Mesendoderm (in vitro differentiated cells): ENCODE data around the gene NOSIP.
A peak's percentile ranks its signal among the peaks of the same experiment; 100 is the strongest.

Experiments
- DNase-seq: peaks from one replicate; pipeline ENCODE4 v3.0.0; 2013
- H2AK5ac ChIP-seq: 2 replicates; pipeline ENCODE4 v1.6.1; 2013; ENCODE audit warnings: low read length, inconsistent platforms
- H2BK120ac ChIP-seq: 2 replicates; pipeline ENCODE4 v1.6.1; 2013; ENCODE audit warnings: low read depth, mild to moderate bottlenecking, low read length, moderate library complexity, mixed read lengths
- H2BK15ac ChIP-seq: replicated peaks from 2 replicates; pipeline ENCODE4 v1.6.1; 2013; ENCODE audit warnings: low read depth, mild to moderate bottlenecking, moderate library complexity
- H2BK5ac ChIP-seq: 2 replicates; pipeline ENCODE4 v1.6.1; 2013; ENCODE audit warnings: low read length, inconsistent platforms
- H3K18ac ChIP-seq: 2 replicates; pipeline ENCODE4 v1.6.1; 2013; ENCODE audit warnings: mild to moderate bottlenecking, low read length, mixed read lengths
- H3K23ac ChIP-seq: one replicate; pipeline ENCODE4 v1.6.1; 2013; ENCODE audit warnings: low read length
- H3K27ac ChIP-seq: 2 replicates; pipeline ENCODE4 v1.5.1; 2013; ENCODE audit warnings: low read depth, mild to moderate bottlenecking, inconsistent platforms, low read length, moderate library complexity
- H3K27me3 ChIP-seq: 2 replicates; pipeline ENCODE4 v1.6.1; 2013; ENCODE audit warnings: low read length, control low read depth, mild to moderate bottlenecking, inconsistent platforms; ENCODE audit not compliant: insufficient read depth, poor library complexity
- H3K36me3 ChIP-seq: 2 replicates; pipeline ENCODE4 v1.6.1; 2013; ENCODE audit warnings: low read length, inconsistent platforms; ENCODE audit not compliant: control insufficient read depth, insufficient read depth
- H3K4ac ChIP-seq: one replicate; pipeline ENCODE4 v1.6.1; 2013; ENCODE audit warnings: low read depth, mild to moderate bottlenecking, low read length, moderate library complexity
- H3K4me1 ChIP-seq: 2 replicates; pipeline ENCODE4 v1.6.1; 2013; ENCODE audit warnings: low read depth, low read length, inconsistent platforms; ENCODE audit not compliant: control insufficient read depth
- H3K4me2 ChIP-seq: 2 replicates; pipeline ENCODE4 v1.6.1; 2013; ENCODE audit warnings: low read length
- H3K4me3 ChIP-seq: 2 replicates; pipeline ENCODE4 v1.5.1; 2013; ENCODE audit warnings: mild to moderate bottlenecking, low read length
- H3K56ac ChIP-seq: one replicate; pipeline ENCODE4 v1.6.1; 2013; ENCODE audit warnings: low read length
- H3K79me1 ChIP-seq: 2 replicates; pipeline ENCODE4 v1.6.1; 2013; ENCODE audit warnings: low read length, inconsistent platforms
- H3K79me2 ChIP-seq: 2 replicates; pipeline ENCODE4 v1.6.1; 2013; ENCODE audit warnings: mild to moderate bottlenecking, low read length; ENCODE audit not compliant: control insufficient read depth, insufficient read depth
- H3K9ac ChIP-seq: 2 replicates; pipeline ENCODE4 v1.6.1; 2013; ENCODE audit warnings: low read length, inconsistent platforms
- H4K5ac ChIP-seq: one replicate; pipeline ENCODE4 v1.6.1; 2013; ENCODE audit warnings: low read length
- H4K8ac ChIP-seq: one replicate; pipeline ENCODE4 v1.6.1; 2013; ENCODE audit warnings: low read depth, mild to moderate bottlenecking, control low read depth, low read length, moderate library complexity
- WGBS: extraction: QIAGEN DNeasy Blood & Tissue Kit; methylation state at CpG from one replicate; pipeline ENCODE4 v1.1.7; 2013; ENCODE audit warnings: low lambda C conversion rate, missing lambda C conversion rate; ENCODE audit not compliant: insufficient coverage; ENCODE audit errors: extremely low coverage; 5-methylcytosine and 5-hydroxymethylcytosine counted together

Gene NOSIP

GRCh38 chr19:49594157-49594992, 14.0 kb upstream of the NOSIP start:
- Histone ChIP-seq H2BK15ac (no peak overlapping the region), H3K27ac (no peak overlapping the region), H3K4me3 (no peak overlapping the region), H4K8ac (no peak overlapping the region), H2AK5ac (no peak overlapping the region), H3K18ac (no peak overlapping the region), H2BK5ac (no peak overlapping the region), H3K27me3 (no peaks in the 10 kb centered on the region), H3K23ac (no peak overlapping the region), H3K4me1 (no peaks in the 10 kb centered on the region), H3K4ac (no peak overlapping the region), H3K79me1 (peaks cover 10% of the 10 kb centered on the region), H3K4me2 (no peak overlapping the region), H3K79me2 (peaks cover 27% of the 10 kb centered on the region), H3K56ac (no peak overlapping the region), H4K5ac (no peak overlapping the region), H3K9ac (peak overlapping the region; percentile 36), H2BK120ac (no peak overlapping the region), H3K36me3 (peaks cover 5% of the 10 kb centered on the region)
- no peak for DNase-seq
- WGBS = no CpG with 5 or more reads among the region's 35 CpGs

- Histone ChIP-seq H3K27ac (no peak overlapping the region), H3K4ac (peak overlapping the region; percentile 74), H2BK5ac (no peak overlapping the region), H2AK5ac (no peak overlapping the region), H4K5ac (no peak overlapping the region), H3K9ac (peak overlapping the region; percentile 96), H3K56ac (peak overlapping the region; percentile 93), H3K79me2 (peaks cover 27% of the 10 kb centered on the region), H3K36me3 (peaks cover 3% of the 10 kb centered on the region), H3K4me1 (no peaks in the 10 kb centered on the region), H3K79me1 (peaks cover 8% of the 10 kb centered on the region), H3K4me2 (peak overlapping the region; percentile 43), H3K27me3 (no peaks in the 10 kb centered on the region), H3K18ac (peak overlapping the region; percentile 42), H4K8ac (no peak overlapping the region), H2BK120ac (no peak overlapping the region), H3K23ac (no peak overlapping the region), H2BK15ac (no peak overlapping the region), H3K4me3 (peak overlapping the region; percentile 91)
- WGBS = no CpG with 5 or more reads among the region's 27 CpGs
- peak; percentile 97 for DNase-seq
These were observed 13.1 kb upstream of the NOSIP start for GRCh38 chr19:49593233-49594113.

GRCh38 chr19:49592486-49593232, 12.3 kb upstream of the NOSIP start:
- no CpG with 5 or more reads among the region's 28 CpGs for WGBS
- H3K79me2 ChIP-seq = peaks cover 27% of the 10 kb centered on the region
- H3K18ac ChIP-seq = peak overlapping the region; percentile 42
- peak overlapping the region; percentile 96 for H3K9ac ChIP-seq
- no peak overlapping the region for H2BK120ac ChIP-seq
- peak overlapping the region; percentile 91 for H3K4me3 ChIP-seq
- peak overlapping the region; percentile 74 for H3K4ac ChIP-seq
- H3K4me1 ChIP-seq = no peaks in the 10 kb centered on the region
- H3K56ac ChIP-seq = peak overlapping the region; percentile 93
- H3K23ac ChIP-seq = no peak overlapping the region
- peak overlapping the region; percentile 88 for H3K4me2 ChIP-seq
- DNase-seq = peak; percentile 69
- H3K27ac ChIP-seq = peak overlapping the region; percentile 23
- H3K36me3 ChIP-seq = peaks cover 3% of the 10 kb centered on the region
- no peak overlapping the region for H2BK5ac ChIP-seq
- no peak overlapping the region for H2AK5ac ChIP-seq
- no peak overlapping the region for H2BK15ac ChIP-seq
- H4K5ac ChIP-seq = no peak overlapping the region
- H3K27me3 ChIP-seq = no peaks in the 10 kb centered on the region
- H3K79me1 ChIP-seq = peaks cover 8% of the 10 kb centered on the region
- no peak overlapping the region for H4K8ac ChIP-seq

- peak overlapping the region; percentile 93 for H3K27ac ChIP-seq
- no peak overlapping the region for H4K5ac ChIP-seq
- H3K79me1 ChIP-seq = peaks cover 8% of the 10 kb centered on the region
- H4K8ac ChIP-seq = peak overlapping the region; percentile 90
- H3K9ac ChIP-seq = peak overlapping the region; percentile 96
- H2BK5ac ChIP-seq = peak overlapping the region; percentile 77
- H3K27me3 ChIP-seq = no peaks in the 10 kb centered on the region
- H3K56ac ChIP-seq = peak overlapping the region; percentile 93
- H2BK120ac ChIP-seq = peak overlapping the region; percentile 75
- H3K4me1 ChIP-seq = no peaks in the 10 kb centered on the region
- peak overlapping the region; percentile 99 for H3K4ac ChIP-seq
- peaks cover 27% of the 10 kb centered on the region for H3K79me2 ChIP-seq
- peak overlapping the region; percentile 91 for H3K4me3 ChIP-seq
- no peak overlapping the region for H2BK15ac ChIP-seq
- H3K4me2 ChIP-seq = peak overlapping the region; percentile 88
- H3K36me3 ChIP-seq = no peaks in the 10 kb centered on the region
- H2AK5ac ChIP-seq = no peak overlapping the region
- DNase-seq = peak; percentile 85
- no peak overlapping the region for H3K23ac ChIP-seq
- peak overlapping the region; percentile 100 for H3K18ac ChIP-seq
- WGBS = no CpG with 5 or more reads among the region's 51 CpGs
These were observed 11.6 kb upstream of the NOSIP start for GRCh38 chr19:49591731-49592485.
